CD4-positive, alpha-beta T cell treated with Interleukin-12 subunit alpha and Interleukin-12 subunit beta, for 1 hour (primary cell): Measurements from ENCODE around the gene C17orf114.
A peak's percentile ranks its signal among the peaks of the same experiment; 100 is the strongest.
"Not testable (repeated sequence)": the region's sequence is repeated elsewhere in the genome, so short reads cannot be mapped to it uniquely, and the experiment has no call there.

Experiments used
- DNase-seq: peaks from one replicate; pipeline ENCODE4 v3.0.0-alpha.2; 2020

C17orf114 gene

GRCh38 chr17:4802228-4802627 is at the start of gene C17orf114:
TSS of gene C17orf114 (minus strand) at chr17:4802328.
- no peak for DNase-seq

DNA sequence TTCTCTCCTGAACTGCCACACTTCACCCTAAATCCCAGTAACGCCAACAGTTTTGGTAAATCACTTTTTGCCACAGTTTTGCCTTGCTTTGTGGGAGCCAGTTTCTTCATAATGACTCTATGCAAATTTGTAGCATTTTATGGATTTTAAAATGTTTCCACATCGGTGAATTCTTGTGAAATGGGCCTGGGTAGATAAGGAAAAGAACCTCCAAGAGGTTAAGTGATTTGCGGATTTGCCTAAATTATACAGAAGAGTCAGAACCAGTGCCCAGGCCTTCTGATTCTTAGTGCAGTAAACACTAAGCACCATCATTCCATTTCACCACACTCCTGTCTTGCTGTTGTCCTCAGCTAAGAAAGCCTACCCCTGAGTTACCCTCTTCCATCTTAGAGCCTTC is 49.0 kb upstream of the C17orf114 start:
- DNase-seq, result no peak

DNA sequence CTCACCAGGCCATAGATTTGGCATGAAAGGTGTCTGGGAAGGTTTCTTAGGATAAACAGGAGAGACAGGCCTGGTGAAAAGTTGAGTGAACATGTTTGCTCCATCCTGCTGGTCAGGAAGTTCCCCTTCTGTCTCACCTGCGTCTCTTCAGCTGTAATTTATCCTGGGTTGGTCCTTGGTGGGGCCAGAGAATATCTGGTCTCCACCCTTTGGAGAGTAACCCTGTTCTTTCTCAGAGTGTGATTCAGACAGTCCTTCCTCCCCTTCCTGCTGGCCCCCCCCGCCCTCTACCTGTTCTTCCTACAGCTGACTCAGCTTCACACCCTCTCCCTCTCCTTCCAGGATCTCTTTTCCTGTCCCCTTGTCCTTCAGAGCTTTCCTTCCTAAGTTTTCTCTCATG is 48.1 kb upstream of the C17orf114 start:
- no peak for DNase-seq

- DNase-seq, result no peak
These were observed 46.9 kb upstream of the C17orf114 start for GRCh38 chr17:4849011-4849536.

GRCh38 chr17:4846635-4847390 is 44.7 kb upstream of the C17orf114 start:
- no peak for DNase-seq

DNA sequence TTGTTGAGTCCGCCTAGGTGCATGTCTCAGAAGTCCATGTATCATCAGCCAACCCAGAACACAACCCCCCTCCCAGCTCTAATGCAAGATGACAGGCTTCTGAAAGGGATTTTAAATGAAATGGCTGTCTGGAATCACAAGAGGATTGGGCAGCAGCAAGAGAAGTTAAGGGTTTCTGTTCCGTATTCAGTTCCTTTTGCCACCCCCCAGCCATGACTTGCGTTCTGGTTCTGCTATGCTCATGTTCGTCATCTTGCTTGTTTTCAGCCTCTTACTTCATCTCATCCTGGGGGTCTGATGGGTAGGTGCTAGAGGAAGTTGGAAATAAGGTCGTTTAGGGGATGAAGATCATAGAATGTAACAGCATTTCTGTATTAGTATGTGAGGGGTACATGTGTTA is 43.0 kb upstream of the C17orf114 start:
- no peak for DNase-seq

- DNase-seq, result no peak
These were observed 41.3 kb upstream of the C17orf114 start for GRCh38 chr17:4843321-4844000.

DNA sequence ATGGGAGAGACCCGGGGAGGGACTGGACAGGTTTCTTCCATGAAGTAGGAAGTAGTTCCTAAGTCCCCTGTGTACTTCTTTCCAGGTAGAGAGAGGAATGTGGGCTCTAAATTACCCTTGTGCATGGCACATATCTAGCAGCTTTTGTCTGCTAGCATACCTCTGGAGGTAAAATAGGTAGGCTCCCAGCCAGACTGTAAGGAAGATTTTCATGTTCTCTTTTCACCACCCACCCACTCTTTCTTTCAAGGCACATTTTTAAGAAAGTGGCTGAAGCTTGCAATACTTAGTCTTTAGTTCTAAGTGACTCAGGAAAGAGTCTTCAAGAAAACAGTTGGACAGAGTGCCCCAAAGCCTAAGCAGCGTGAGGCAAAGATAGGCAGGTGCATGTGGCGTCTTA is 40.2 kb upstream of the C17orf114 start:
- DNase-seq, result no peak

GRCh38 chr17:4840893-4841242 is 38.7 kb upstream of the C17orf114 start:
- no peak for DNase-seq

DNA sequence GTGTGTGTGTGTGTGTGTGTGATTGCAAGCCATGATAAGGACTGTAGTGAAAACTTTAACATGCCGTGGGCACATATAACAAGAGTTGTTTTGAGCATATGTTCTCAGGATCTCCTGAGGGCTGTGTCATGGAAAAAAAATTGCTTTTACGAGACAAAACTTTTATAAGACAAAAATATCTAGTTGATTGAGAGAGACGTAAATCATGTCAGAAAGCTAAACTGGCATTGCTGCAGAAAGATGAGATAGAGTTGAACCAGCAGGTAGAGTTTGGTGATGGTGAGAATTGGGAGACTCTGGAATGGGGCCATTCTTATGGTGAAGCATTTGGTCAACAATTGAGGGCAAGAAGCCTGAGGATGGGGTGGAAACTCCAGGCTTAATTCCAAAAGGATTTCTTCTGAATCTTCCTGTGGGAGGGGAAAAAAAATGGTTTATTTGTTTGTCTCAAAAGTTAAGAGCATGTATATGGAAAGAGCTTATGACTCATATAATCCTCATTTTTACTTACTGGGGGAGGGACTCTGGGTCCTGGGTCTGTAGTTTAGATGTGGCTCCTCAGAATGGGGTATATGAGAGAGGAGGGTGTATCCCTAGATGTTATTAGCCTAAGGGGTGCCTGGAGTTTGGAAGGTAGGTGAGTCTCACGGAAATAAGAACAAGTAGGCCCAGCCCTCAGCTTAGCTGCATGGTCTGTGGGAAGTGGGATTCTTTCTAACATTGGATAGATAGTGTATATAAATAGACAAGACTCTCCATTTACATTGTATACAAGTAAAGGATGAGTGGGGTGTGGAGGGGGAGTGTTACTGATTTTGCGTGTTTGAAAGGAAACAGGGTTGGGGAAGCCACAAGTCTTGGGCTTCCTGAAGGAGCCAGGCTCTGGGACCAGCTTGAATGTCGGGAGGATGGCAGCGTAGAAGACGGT is 38.1 kb upstream of the C17orf114 start:
- no peak for DNase-seq

GRCh38 chr17:4839221-4839620 is 37.1 kb upstream of the C17orf114 start:
- no peak for DNase-seq

GRCh38 chr17:4838309-4838785 is 36.2 kb upstream of the C17orf114 start:
- DNase-seq, result no peak

- no peak for DNase-seq
These were observed 35.6 kb upstream of the C17orf114 start for GRCh38 chr17:4837471-4838308.

DNA sequence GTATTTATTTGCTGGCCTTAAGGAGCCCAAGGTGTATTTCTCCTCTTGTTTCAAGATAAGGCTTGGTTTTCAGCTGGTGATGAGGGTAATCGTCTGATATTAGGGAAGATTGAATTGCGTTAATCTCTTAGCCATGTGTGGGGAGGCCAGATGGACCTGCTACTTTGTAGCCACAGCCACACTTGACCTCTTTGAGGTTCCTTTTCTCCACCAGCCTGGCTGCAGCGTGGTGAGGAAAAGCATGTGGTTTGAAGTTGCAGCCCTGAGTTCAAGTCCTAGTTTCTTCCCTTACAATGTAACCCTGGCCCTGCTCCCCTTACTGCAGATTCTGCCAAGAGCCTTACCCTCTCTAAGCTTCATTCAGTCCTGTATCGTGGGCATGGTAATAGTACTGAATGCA is 34.1 kb upstream of the C17orf114 start:
- no peak for DNase-seq

- no peak for DNase-seq
These were observed 32.5 kb upstream of the C17orf114 start for GRCh38 chr17:4834681-4835020.

DNA sequence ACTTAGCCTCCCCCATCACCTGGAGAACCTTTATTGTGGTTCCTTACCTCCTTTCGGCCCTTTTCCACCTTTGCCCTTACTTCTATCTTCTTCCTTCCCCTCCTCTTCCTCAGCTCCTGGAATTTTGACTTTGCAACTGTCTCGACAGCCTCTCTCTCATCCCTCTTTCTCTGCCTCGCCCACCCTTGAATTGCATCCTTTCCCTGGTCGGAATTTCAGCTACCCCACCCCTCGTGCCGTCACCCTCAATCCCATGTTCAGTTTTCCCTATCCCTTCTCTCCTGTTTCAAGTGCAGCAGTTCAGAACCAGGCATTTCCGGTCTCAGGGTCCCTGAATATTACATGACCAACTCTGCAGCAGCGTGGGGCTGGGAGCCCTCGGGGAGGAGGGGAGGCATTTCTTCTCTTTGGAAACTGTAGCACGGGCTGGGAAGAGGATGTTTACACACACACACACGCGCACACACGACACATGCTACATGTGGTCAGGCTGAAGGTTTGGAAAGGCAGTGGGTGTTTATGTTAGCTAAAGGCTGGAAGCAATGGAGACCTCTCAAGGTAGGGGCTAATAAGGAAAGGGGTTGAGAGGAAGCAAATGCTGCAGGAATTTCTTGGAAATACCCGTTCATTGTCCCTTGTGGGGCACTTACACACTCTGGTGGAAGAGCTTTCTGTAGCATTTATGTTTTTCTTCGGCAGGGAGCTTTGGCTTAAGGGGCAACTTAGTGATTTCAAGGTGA is 32.0 kb upstream of the C17orf114 start:
- DNase-seq, result peak; percentile 8

DNA sequence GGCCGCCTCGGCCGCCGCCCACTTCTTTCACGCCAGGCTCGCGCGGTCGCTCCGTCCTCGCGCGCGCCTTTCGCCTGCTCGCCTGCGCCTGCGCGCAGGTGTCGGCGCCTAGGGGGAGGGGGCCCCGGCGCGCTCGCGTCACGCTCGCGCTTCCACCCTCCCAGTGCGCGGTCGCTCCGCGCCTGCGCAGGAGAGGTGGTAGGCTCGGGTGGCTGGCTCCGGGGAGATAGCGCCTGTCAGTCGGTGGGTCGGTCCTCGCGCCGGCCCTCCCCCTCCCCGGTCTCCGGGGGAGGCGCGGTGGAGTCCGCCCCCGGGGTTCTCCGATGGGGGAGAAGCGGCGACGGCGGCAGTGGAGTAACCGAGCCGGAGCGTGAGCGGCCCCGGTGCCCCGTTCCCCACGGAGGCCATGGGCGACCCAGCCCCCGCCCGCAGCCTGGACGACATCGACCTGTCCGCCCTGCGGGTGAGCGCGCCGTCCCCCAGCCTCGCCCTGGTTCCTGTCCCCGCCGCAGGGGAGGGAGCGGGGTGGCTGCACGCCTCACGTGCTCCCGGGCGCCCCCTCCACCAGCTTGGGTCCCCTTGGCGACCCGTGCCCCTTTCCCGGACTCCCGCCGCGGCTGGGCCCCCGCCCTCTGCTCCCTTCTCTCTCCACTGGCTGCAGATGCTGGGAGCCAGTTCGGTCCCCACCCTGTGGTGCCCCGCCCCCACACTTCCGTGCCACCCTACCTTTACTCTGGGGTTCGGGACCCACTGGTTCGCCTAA is 31.2 kb upstream of the C17orf114 start, which contains the start of gene MINK1:
MINK1 (plus strand) TSS at position 163 of the 763 bp plus-strand sequence; CDS start at position 407, 244 bp downstream.
- peak; percentile 95 for DNase-seq

GRCh38 chr17:4832829-4833177 is 30.7 kb upstream of the C17orf114 start:
- not testable (repeated sequence) for DNase-seq

DNA sequence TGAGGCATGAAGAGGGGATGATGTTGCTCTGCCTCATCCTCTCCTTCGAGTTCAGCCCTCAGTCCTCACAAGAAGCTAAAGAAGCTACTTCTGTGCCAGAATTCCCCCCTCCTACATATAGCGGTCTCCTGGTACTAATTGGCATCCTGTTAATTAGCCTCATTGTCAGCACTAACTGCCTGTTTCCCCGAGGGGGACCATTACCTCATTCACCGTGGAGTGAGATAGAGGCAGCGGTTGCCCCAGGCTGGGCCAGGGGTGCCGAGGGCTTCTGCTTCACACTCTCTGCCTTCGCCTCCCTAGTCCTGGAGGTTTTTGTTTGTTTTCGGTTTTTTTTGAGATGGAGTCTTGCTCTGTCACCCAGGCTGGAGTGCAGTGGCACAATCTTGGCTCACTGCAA is 25.3 kb upstream of the C17orf114 start:
- no peak for DNase-seq

- DNase-seq, result no peak
These were observed 21.4 kb upstream of the C17orf114 start for GRCh38 chr17:4823373-4824089.
